ENCODE measurements around the gene PPP1R9B. TPM values are rescaled to one million over a fixed set of nuclear protein-coding genes. Genes with fewer than 3 reads are reported as not detected.

The PPP1R9B gene
- total RNA-seq, 1 experiment from 2014 or later = 23.0 TPM

GRCh38 chr17:50163843-50164696 is 13.6 kb upstream of the PPP1R9B start:
- no peak overlapping the region for H3K4me2 ChIP-seq (ENCODE audit: insufficient read depth, insufficient read length, low read length)
- H3K18ac ChIP-seq (ENCODE audit: insufficient read length, low read depth, low read length) = no peak overlapping the region
- Mint-ChIP-seq H3K4me3 (no peak overlapping the region), H3K36me3 (ENCODE audit: insufficient read depth in 1 of 3, low read depth in 3 of 3) (no peaks in the 10 kb centered on the region), H3K4me1 (peaks cover 16 to 50% of the 10 kb centered on the region in 2 experiments), H3K9me3 (no peaks in the 10 kb centered on the region; a peak in 1 of 5 replicates), H3K27ac (no peak overlapping the region), H3K27me3 (ENCODE audit: low read depth) (peaks cover 35% of the 10 kb centered on the region)
- H2BK120ac ChIP-seq (ENCODE audit: low read depth, low read length, poor library complexity, severe bottlenecking) = no peak overlapping the region
- H4K91ac ChIP-seq (ENCODE audit: insufficient read length, low read depth, low read length) = no peak overlapping the region
- no peak overlapping the region for H3K4ac ChIP-seq (ENCODE audit: low read depth, low read length)
- H3K23me2 ChIP-seq (ENCODE audit: insufficient read length, low read depth, low read length, poor library complexity, severe bottlenecking) = peaks cover 13% of the 10 kb centered on the region
- no peaks in the 10 kb centered on the region; the same call in 1 of the 2 replicates for H3K27me3 ChIP-seq (ENCODE audit: insufficient read depth, low read length)
- no peak overlapping the region for H3K23ac ChIP-seq (ENCODE audit: insufficient read length, low read depth, low read length)
- H4K8ac ChIP-seq (replicated peaks; ENCODE audit: insufficient read length, low read depth, low read length) = no peak overlapping the region
- H2BK15ac ChIP-seq (ENCODE audit: low read depth, low read length) = no peak overlapping the region
- H2BK5ac ChIP-seq (ENCODE audit: insufficient read length, low read length) = no peak overlapping the region
- no peak overlapping the region for H3K27ac ChIP-seq (ENCODE audit: insufficient read length, low read depth, low read length)
- no peaks in the 10 kb centered on the region for H4K20me1 ChIP-seq (ENCODE audit: control insufficient read depth, insufficient read depth, insufficient read length)
- no peaks in the 10 kb centered on the region for H3K79me1 ChIP-seq (ENCODE audit: insufficient read depth, low read depth, low read length, poor library complexity, severe bottlenecking)
- H4K5ac ChIP-seq (ENCODE audit: insufficient read length, low read depth, low read length) = no peak overlapping the region
- no peak for DNase-seq
- no peak overlapping the region for H2BK12ac ChIP-seq (ENCODE audit: insufficient read length, low read depth, low read length)
- no peak overlapping the region for H3K56ac ChIP-seq (ENCODE audit: insufficient read length, low read depth, low read length)
- no CpG with 5 or more reads among the region's 11 CpGs for WGBS (ENCODE audit: extremely low coverage, insufficient read length, low lambda C conversion rate)
- TF ChIP-seq CTCF (conservative IDR thresholded peaks at IDR 0.05) = no peak
- no peak overlapping the region for H3K14ac ChIP-seq (ENCODE audit: insufficient read depth, low read length)
- no peak overlapping the region for H3T11ph ChIP-seq (ENCODE audit: low read length)
- no peaks in the 10 kb centered on the region for H3K9me3 ChIP-seq (ENCODE audit: control insufficient read depth, low read depth, low read length)
- H2AFZ ChIP-seq (ENCODE audit: low read length) = no peak overlapping the region
- no peak overlapping the region for H2AK5ac ChIP-seq (ENCODE audit: insufficient read length, low read length)
- peaks cover 3% of the 10 kb centered on the region; the same call in 1 of the 2 replicates for H3K4me1 ChIP-seq (ENCODE audit: insufficient read depth, low read length)
- no peak overlapping the region for H3K9ac ChIP-seq (ENCODE audit: extremely low read depth, insufficient read length, low read length)
- no peaks in the 10 kb centered on the region for H3K79me2 ChIP-seq (ENCODE audit: insufficient read depth, low read length)
- H2BK20ac ChIP-seq (ENCODE audit: low read depth, low read length, poor library complexity, severe bottlenecking) = no peak overlapping the region
